Measurements from ENCODE around the gene FMOD.

Gene FMOD

GRCh38 chr1:203351037-203351625 is at the start of gene FMOD:
Gene FMOD, minus strand, starts transcription at chr1:203351122. Its CDS starts 2,852 bp downstream, at chr1:203348270.
- no peak for DNase-seq (ENCODE audit: low read depth, low spot score)

DNA sequence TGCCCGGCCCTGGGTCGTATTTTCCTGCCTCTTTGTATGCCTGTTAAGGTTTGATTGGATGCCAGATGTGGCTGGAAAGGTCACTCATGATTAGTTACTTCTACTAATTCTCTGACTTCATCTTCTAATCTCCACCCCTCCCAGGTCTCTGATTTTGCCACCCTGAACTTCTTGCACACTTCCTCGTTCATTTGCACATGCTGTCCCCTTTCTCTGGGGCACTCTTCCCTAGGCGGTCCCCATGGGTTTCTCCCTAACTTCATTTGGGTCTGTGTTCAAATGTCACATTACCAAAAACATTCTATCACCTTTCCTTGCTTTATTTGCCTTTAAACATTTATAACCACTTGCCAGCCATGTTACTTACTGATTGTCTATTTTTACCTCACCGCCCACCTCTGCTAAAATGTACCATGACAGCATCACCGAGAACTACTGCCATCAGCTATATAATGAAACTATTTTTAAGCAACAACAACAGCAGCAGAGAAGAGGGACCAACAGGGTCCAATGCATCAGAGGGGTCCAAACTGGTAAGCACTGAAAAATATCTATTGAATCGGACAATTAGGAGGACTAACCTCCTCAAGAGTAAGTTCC is 45.8 kb upstream of the FMOD start:
- no peak for DNase-seq (ENCODE audit: low read depth, low spot score)

DNA sequence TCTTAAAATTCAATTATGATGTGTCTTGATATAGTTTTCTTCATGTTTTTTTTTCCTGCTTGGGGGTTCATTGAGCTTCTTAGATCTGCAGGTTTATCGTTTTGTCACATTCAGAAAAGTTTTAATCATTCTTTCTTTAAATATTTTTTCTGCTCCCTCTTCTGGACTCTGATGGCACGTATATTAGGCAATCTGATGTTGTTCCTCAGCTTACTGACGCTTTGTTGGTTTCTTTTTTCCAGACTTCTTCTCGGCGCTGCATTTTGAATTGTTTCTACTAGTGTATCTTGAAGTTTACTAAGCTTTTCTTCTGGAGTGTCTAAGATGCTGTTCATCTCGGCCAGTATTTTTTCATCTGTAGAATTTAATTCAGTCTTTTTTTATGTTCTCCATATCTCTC is 44.8 kb upstream of the FMOD start:
- DNase-seq (ENCODE audit: low read depth, low spot score) = no peak

GRCh38 chr1:203390298-203390697 is 39.4 kb upstream of the FMOD start:
- DNase-seq (ENCODE audit: low read depth, low spot score) = no peak

- no peak for DNase-seq (ENCODE audit: low read depth, low spot score)
These were observed 37.8 kb upstream of the FMOD start for GRCh38 chr1:203388683-203389082.

- no peak for DNase-seq (ENCODE audit: low read depth, low spot score)
These were observed 31.1 kb upstream of the FMOD start for GRCh38 chr1:203382026-203382425.

DNA sequence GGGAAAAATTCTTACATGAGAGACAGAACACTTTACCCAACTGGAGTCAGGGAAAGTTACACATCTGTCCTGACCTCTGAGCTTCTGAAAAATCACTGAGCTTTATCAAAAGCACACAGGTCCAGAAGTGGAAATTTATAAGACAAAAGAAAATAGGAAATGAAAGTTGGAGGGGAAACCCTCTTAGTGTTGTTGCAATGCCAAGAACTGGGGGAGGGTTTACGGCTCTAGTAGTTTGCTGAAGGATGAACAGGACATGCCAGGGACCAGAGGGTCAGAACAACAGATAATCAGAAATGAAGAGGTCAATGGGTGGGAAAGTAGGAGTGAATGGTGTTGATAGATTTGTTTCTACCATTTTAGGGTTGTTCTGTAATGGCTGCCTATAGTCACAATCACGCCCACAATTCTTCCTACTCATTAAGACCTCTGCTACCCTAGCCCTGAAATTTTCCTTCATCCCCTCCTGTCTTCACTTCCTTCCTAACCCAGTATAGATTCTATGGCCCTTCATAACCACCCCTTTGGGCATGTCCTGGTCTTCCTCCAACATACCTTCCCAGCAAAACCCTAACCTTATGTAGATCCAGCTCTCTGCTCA is 30.3 kb upstream of the FMOD start:
- DNase-seq (ENCODE audit: low read depth, low spot score) = no peak

- no peak for DNase-seq (ENCODE audit: low read depth, low spot score)
These were observed 29.7 kb upstream of the FMOD start for GRCh38 chr1:203380420-203381150.

- DNase-seq (ENCODE audit: low read depth, low spot score) = no peak
These were observed 28.9 kb upstream of the FMOD start for GRCh38 chr1:203379825-203380224.

- DNase-seq (ENCODE audit: low read depth, low spot score) = no peak
These were observed 27.8 kb upstream of the FMOD start for GRCh38 chr1:203378556-203379245.

DNA sequence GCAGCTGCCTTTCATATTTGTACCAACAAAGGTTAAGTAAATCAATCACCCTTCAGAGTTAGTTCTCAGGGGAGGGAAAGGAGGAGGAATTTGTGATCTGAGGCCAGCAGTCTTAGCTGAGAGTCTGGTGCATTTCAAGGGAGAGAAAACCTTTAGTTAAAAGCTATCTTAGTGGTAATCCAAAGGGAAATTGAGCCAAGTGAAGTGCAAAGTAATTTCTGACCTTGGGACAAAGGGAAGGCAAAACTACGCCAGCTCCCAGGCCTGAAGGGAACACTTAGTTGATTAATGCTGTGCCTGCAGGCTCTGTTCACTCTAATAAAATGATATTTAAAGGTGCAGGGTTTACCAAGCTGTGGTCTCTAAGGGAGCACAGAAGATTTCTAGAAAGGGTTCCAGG is 23.1 kb upstream of the FMOD start:
- no peak for DNase-seq (ENCODE audit: low read depth, low spot score)

DNA sequence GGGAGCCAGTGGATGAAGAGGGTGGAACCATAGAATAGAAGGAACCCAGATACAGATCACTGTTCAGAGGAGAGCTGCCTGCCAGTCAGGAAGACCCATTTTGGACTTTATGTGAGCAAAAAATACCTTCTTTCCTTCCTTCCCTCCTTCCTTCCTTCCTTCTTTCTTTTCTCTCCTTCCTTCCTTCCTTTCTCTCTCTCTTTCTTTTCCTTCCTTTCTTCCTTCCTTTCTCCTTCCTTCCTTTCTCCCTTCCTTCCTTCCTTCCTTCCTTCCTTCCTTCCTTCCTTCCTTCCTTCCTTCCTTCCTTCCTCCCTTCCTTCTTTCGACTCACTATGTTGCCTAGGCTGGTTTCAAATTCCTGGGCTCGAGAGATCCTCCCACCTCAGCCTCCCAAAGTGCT is 22.1 kb upstream of the FMOD start:
- DNase-seq (ENCODE audit: low read depth, low spot score) = no peak

DNA sequence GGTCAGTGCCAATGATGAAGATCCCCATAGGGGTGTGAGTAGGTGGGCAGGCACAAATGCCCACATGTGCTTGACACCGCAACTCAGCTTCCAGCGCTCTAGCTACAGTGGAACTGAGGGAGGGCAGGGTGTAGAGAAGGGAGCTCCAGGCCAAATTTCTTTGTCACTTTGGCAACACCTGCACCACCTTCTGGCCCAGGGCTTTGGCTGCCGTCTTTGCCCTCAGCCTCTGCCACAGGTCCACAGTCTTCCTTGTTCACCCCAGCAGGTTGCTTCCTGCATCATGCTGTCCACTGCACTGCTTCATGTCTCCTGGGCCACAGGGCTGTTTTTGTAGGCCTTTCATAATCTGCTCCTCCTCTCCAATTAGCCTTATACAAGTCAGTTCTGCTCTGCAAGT is 20.4 kb upstream of the FMOD start:
- DNase-seq (ENCODE audit: low read depth, low spot score) = no peak

DNA sequence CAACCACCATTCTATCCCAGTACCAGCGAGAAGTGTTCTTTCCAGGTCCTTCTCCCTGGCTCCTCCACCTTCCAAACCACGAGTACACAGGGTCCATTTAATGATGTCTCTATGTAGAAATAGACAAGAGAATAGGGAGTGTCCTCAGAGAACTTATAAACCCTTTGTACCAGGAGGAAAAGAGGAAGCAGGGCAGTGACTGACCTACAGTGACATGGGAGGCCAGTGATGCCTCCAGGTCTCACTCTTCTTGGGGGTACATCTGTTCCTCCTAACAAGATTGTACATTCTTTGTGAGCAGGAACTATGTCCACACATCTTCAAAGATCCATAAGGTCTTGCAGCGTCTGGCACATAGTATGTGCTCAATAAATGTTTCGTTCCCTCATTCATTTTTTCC is 18.7 kb upstream of the FMOD start:
- DNase-seq (ENCODE audit: low read depth, low spot score) = no peak

DNA sequence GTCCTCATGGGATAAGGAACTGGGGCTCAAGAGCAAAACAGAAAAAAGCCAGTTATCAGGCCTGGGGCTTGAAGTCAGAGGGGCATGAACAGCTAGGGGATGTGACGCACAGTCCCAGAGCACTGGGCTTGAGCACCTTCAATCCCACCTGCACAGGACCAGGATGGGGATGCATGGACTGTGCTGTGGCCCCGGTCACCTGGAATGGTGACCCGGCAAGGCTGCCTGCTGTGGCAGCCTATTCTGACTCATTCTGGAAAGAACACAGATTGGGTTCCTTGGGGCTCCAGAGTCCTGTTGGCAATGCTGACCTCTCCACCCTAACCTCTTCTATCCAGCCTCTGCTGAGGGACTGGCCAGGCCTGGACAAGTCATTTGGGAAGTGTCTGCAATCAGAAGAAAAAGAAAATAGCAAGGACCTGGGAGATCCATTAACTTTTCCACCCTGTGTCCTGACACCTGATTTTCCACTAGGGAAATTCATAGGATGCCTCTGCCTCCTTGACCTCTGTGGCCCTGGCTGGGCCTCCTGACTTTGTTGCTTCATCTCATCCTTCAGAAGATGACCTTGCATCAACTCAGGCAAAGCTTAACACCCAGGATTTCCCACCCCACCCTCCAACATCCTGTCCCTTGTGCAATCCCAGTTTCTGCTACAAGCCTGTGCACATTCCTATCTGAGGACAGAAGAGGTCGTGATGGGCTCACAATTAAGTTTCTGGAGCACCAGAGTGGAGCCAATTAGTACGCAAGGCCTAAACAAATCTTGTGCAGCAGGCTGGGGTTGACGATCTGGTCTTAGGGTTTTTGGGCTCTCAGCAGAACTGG is 17.9 kb upstream of the FMOD start:
- no peak for DNase-seq (ENCODE audit: low read depth, low spot score)

- DNase-seq (ENCODE audit: low read depth, low spot score) = no peak
These were observed 16.1 kb upstream of the FMOD start for GRCh38 chr1:203367057-203367456.

DNA sequence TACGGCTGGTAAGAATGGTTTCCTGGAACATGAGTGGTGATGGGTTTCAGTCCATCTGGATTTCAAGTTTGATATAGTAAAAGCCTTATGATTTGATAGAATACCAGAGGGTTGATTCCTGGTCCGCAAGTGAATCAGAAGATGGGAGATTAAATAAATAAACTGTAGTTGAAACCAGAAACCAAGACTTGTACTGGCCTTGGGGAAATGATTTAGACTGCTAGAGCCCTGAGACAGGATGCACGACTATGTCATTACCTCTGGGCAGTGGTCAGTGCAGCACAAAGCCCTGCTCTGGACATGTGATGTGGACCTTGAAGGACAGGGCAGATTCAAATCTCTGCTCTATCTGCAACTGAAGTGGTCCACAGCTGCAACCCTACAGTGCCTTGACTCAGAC is 15.6 kb upstream of the FMOD start:
- DNase-seq (ENCODE audit: low read depth, low spot score) = no peak

GRCh38 chr1:203364806-203365205 is 13.9 kb upstream of the FMOD start:
- DNase-seq (ENCODE audit: low read depth, low spot score) = no peak

GRCh38 chr1:203364094-203364801 is 13.3 kb upstream of the FMOD start:
- no peak for DNase-seq (ENCODE audit: low read depth, low spot score)

GRCh38 chr1:203362720-203363025 is 11.8 kb upstream of the FMOD start:
- no peak for DNase-seq (ENCODE audit: low read depth, low spot score)
